GM12865 (cell line): ENCODE results near the gene DPP6.

Source experiments
- DNase-seq: peaks from one replicate; pipeline ENCODE4 v3.0.0; 2010; ENCODE audit warnings: low read depth
- H3K4me3 ChIP-seq: 2 replicates; pipeline ENCODE4 v1.5.1; 2011; ENCODE audit warnings: mild to moderate bottlenecking, low read depth, low read length, control low read depth
- CTCF ChIP-seq: IDR thresholded peaks from 2 replicates; pipeline ENCODE4 v1.5.1; 2011; ENCODE audit warnings: low read length, control low read depth, low read depth, inconsistent platforms; ENCODE audit not compliant: insufficient read depth; ENCODE audit errors: missing control alignments

DPP6 gene

GRCh38 chr7:154541606-154542005, 489.4 kb downstream of the DPP6 start:
- H3K4me3 ChIP-seq, result no peak overlapping the region
- DNase-seq, result no peak
- TF ChIP-seq CTCF, result no peak

- no peak for TF ChIP-seq CTCF
- no peak overlapping the region for H3K4me3 ChIP-seq
- no peak for DNase-seq
Measured at GRCh38 chr7:154546946-154547587, 494.9 kb downstream of the DPP6 start.

DNA sequence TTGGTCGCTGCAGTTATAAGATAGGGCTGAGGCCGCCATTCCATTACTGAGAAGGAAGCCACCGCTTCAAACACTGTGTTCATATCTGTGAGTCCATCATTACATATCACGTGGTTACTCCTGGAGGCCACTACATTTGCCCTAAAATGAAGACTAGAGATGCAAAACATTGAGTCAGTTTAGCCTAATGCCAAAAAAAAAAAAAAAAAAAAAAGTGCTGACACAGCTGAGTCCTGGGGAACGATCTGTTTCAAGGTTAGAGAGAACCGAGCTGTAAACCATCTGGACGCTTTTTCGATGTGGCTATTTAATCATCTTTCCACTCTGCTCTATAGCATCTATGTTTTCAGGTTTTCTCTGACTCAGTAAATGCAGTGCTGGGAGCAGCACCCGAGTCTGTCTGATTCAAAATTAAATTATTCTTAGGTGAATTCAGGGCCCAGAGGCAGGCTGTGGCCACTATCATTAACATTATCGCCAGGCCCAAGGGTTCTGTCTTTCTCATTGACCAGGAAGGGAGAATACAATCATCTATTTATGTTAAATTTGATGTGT, 501.6 kb downstream of the DPP6 start:
- no peak for DNase-seq
- H3K4me3 ChIP-seq, result no peak overlapping the region
- TF ChIP-seq CTCF, result no peak

GRCh38 chr7:154559454-154559853, 507.3 kb downstream of the DPP6 start:
- H3K4me3 ChIP-seq, result no peak overlapping the region
- no peak for TF ChIP-seq CTCF
- no peak for DNase-seq

GRCh38 chr7:154564676-154565075, 512.5 kb downstream of the DPP6 start:
- no peak overlapping the region for H3K4me3 ChIP-seq
- no peak for DNase-seq
- no peak for TF ChIP-seq CTCF

DNA sequence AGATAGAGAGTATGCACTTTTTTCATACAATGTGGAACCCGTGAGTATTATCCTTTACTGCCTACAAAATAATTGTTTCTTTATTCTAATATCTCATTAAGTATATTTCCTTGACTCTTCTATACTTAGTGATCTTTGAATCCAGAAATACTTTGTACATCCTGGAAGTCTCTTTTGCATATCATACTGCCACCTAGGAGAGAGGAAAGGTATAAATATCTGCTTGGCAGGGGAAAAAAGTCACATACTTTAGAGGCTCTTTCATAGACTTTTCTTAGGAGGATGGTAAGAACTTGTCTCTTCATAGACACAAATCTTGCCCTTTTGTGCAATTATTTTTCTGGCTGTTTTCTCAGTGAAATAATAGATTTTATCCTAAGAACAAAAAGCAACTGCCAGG, 514.7 kb downstream of the DPP6 start:
- TF ChIP-seq CTCF, result no peak

DNA sequence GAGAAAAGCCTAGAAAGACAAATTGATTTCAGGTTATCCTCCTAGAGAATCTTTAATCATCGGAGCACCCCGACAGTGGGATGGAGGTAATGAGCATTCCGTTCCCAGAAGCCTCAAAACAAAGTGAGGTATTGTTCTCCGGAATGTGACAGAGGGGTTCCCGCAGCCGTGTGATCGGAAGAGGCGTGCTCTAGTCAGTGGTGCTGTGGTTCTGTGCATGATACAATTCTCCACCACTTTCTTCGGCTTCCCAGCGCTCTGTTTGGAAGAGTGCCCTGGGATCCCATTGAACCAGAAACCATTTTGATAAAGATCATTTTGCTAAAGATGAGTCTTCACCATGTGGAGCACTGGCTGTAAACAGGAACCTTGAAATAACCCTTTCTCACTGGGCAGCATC, 516.1 kb downstream of the DPP6 start:
- no peak overlapping the region for H3K4me3 ChIP-seq
- no peak for DNase-seq
- no peak for TF ChIP-seq CTCF

More for the DNA sequence above, 514.7 kb downstream of the DPP6 start:
- no peak overlapping the region for H3K4me3 ChIP-seq
- no peak for DNase-seq
